HEK293 (cell line): ENCODE data around the gene LYSMD2.
A peak's percentile ranks its signal among the peaks of the same experiment; 100 is the strongest.

Experiments
- OSR2 ChIP-seq: fragments of 450-650 bp; formaldehyde crosslinking; IDR thresholded peaks from 2 replicates; pipeline ENCODE4 v1.5.1; 2016; ENCODE audit warnings: missing biosample characterization, missing genetic modification characterization
- YY1 ChIP-seq: fragments of 450-650 bp; formaldehyde crosslinking; IDR thresholded peaks from 2 replicates; pipeline ENCODE4 v1.5.1; 2018; ENCODE audit warnings: missing biosample characterization, missing genetic modification characterization
- ZBTB8A ChIP-seq: fragments of 450-650 bp; formaldehyde crosslinking; IDR thresholded peaks from 2 replicates; pipeline ENCODE4 v1.5.1; 2016; ENCODE audit warnings: missing biosample characterization, missing genetic modification characterization
- ZEB2 ChIP-seq: fragments of 450-650 bp; formaldehyde crosslinking; IDR thresholded peaks from 2 replicates; pipeline ENCODE4 v1.5.1; 2016; ENCODE audit warnings: missing biosample characterization, missing genetic modification characterization
- ZNF10 ChIP-seq: fragments of 450-650 bp; formaldehyde crosslinking; IDR thresholded peaks from 2 replicates; pipeline ENCODE4 v1.5.1; 2017; ENCODE audit warnings: missing biosample characterization, missing genetic modification characterization
- ZNF146 ChIP-seq: fragments of 450-650 bp; formaldehyde crosslinking; IDR thresholded peaks from 2 replicates; pipeline ENCODE4 v1.5.1; 2016; ENCODE audit warnings: missing biosample characterization, missing genetic modification characterization
- ZNF2 ChIP-seq: fragments of 450-650 bp; formaldehyde crosslinking; IDR thresholded peaks from 2 replicates; pipeline ENCODE4 v1.5.1; 2016; ENCODE audit warnings: missing biosample characterization, missing genetic modification characterization
- ZNF292 ChIP-seq: fragments of 450-650 bp; formaldehyde crosslinking; IDR thresholded peaks from 2 replicates; pipeline ENCODE4 v1.5.1; 2016; ENCODE audit warnings: low read depth, missing biosample characterization, missing genetic modification characterization, borderline replicate concordance
- ZNF311 ChIP-seq: fragments of 450-650 bp; formaldehyde crosslinking; IDR thresholded peaks from 2 replicates; pipeline ENCODE4 v1.5.1; 2017; ENCODE audit warnings: missing biosample characterization, missing genetic modification characterization, borderline replicate concordance
- ZNF660 ChIP-seq: fragments of 450-650 bp; IDR thresholded peaks from 2 replicates; pipeline ENCODE4 v1.5.1; 2018; ENCODE audit warnings: missing biosample characterization, mild to moderate bottlenecking, missing genetic modification characterization
- ZNF664 ChIP-seq: fragments of 450-650 bp; formaldehyde crosslinking; IDR thresholded peaks from 2 replicates; pipeline ENCODE4 v1.5.1; 2016; ENCODE audit warnings: missing biosample characterization, missing genetic modification characterization
- ZSCAN16 ChIP-seq: fragments of 450-650 bp; formaldehyde crosslinking; IDR thresholded peaks from 2 replicates; pipeline ENCODE4 v1.5.1; 2016; ENCODE audit warnings: missing biosample characterization, missing genetic modification characterization
- TF ChIP-seq, protein P1 (sequence below): fragments of 450-650 bp; formaldehyde crosslinking; conservative IDR thresholded peaks from 2 replicates; pipeline ENCODE4 v1.5.1; 2016; ENCODE audit warnings: low read depth, missing biosample characterization, missing genetic modification characterization
- TF ChIP-seq, protein P2 (sequence below): fragments of 450-650 bp; formaldehyde crosslinking; IDR thresholded peaks from 2 replicates; pipeline ENCODE4 v1.5.1; 2016; ENCODE audit warnings: missing biosample characterization, missing genetic modification characterization
- TF ChIP-seq, protein P3 (sequence below): fragments of 450-650 bp; formaldehyde crosslinking; IDR thresholded peaks from 2 replicates; pipeline ENCODE4 v1.5.1; 2016; ENCODE audit warnings: missing biosample characterization, missing genetic modification characterization

Gene LYSMD2

DNA sequence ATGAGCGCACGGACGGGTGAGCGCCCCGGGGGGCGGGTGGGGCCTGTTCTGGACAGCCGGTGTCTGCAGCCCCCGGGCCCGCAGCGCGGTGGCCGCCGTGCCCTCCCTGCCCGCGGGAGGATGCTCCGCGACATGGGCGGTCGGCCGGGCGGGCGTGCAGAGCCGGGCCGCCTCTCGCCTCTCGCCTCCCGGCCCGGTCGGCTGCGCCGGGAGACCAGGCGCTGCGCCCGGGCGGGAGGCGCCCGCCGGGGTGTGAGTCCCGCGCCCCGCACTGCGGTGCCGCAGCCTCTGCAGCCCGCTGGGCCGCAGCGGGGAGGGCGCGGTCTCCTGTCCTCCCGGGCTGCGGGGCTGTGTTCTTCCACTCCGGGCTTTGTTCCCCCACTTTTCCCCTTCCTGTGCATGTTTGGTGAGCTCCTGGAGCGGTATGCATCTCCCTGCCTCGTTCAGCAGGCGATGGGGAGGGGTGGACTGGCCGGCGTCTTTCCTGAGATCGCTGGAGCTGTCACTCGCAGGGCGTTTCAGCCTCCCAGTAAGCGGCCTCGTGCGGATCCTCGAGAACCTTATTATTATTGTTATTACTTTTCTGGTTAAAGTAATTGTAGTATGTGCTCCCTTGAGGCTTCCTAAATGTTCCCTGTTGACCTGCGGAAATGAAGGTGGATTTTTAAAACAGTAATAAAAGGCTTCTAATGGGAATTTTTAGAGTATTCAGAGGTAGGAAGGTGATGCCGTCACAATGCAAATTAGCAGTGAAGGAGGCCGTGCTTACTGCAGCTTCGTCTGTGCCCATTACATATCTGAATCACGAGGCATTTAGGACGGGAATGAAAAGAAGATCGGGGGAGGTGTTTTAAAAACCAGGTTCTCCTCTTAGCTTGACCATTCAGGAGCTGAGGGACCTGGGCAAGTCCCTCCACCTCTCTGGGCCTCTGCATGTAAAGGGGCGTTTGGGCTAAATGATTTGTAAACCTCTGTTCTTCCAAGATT lies 14.5 kb upstream of the LYSMD2 start (continued):
- TF ChIP-seq, protein P1, sequence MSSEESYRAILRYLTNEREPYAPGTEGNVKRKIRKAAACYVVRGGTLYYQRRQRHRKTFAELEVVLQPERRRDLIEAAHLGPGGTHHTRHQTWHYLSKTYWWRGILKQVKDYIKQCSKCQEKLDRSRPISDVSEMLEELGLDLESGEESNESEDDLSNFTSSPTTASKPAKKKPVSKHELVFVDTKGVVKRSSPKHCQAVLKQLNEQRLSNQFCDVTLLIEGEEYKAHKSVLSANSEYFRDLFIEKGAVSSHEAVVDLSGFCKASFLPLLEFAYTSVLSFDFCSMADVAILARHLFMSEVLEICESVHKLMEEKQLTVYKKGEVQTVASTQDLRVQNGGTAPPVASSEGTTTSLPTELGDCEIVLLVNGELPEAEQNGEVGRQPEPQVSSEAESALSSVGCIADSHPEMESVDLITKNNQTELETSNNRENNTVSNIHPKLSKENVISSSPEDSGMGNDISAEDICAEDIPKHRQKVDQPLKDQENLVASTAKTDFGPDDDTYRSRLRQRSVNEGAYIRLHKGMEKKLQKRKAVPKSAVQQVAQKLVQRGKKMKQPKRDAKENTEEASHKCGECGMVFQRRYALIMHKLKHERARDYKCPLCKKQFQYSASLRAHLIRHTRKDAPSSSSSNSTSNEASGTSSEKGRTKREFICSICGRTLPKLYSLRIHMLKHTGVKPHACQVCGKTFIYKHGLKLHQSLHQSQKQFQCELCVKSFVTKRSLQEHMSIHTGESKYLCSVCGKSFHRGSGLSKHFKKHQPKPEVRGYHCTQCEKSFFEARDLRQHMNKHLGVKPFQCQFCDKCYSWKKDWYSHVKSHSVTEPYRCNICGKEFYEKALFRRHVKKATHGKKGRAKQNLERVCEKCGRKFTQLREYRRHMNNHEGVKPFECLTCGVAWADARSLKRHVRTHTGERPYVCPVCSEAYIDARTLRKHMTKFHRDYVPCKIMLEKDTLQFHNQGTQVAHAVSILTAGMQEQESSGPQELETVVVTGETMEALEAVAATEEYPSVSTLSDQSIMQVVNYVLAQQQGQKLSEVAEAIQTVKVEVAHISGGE (tag by site-specific recombination): peak; percentile 49; the same call in 1 of the 2 replicates
- TF ChIP-seq OSR2: no peak
- TF ChIP-seq ZNF292 (tag by site-specific recombination): no peak
- TF ChIP-seq, protein P2, sequence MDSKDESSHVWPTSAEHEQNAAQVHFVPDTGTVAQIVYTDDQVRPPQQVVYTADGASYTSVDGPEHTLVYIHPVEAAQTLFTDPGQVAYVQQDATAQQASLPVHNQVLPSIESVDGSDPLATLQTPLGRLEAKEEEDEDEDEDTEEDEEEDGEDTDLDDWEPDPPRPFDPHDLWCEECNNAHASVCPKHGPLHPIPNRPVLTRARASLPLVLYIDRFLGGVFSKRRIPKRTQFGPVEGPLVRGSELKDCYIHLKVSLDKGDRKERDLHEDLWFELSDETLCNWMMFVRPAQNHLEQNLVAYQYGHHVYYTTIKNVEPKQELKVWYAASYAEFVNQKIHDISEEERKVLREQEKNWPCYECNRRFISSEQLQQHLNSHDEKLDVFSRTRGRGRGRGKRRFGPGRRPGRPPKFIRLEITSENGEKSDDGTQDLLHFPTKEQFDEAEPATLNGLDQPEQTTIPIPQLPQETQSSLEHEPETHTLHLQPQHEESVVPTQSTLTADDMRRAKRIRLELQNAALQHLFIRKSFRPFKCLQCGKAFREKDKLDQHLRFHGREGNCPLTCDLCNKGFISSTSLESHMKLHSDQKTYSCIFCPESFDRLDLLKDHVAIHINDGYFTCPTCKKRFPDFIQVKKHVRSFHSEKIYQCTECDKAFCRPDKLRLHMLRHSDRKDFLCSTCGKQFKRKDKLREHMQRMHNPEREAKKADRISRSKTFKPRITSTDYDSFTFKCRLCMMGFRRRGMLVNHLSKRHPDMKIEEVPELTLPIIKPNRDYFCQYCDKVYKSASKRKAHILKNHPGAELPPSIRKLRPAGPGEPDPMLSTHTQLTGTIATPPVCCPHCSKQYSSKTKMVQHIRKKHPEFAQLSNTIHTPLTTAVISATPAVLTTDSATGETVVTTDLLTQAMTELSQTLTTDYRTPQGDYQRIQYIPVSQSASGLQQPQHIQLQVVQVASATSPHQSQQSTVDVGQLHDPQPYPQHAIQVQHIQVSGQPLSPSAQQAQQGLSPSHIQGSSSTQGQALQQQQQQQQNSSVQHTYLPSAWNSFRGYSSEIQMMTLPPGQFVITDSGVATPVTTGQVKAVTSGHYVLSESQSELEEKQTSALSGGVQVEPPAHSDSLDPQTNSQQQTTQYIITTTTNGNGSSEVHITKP: peak; percentile 37
- peak; percentile 51; the same call in 1 of the 2 replicates for TF ChIP-seq ZNF10 (tag by site-specific recombination)
- no peak for TF ChIP-seq ZNF311
- TF ChIP-seq ZNF146 (tag by site-specific recombination): no peak
- TF ChIP-seq, protein P3, sequence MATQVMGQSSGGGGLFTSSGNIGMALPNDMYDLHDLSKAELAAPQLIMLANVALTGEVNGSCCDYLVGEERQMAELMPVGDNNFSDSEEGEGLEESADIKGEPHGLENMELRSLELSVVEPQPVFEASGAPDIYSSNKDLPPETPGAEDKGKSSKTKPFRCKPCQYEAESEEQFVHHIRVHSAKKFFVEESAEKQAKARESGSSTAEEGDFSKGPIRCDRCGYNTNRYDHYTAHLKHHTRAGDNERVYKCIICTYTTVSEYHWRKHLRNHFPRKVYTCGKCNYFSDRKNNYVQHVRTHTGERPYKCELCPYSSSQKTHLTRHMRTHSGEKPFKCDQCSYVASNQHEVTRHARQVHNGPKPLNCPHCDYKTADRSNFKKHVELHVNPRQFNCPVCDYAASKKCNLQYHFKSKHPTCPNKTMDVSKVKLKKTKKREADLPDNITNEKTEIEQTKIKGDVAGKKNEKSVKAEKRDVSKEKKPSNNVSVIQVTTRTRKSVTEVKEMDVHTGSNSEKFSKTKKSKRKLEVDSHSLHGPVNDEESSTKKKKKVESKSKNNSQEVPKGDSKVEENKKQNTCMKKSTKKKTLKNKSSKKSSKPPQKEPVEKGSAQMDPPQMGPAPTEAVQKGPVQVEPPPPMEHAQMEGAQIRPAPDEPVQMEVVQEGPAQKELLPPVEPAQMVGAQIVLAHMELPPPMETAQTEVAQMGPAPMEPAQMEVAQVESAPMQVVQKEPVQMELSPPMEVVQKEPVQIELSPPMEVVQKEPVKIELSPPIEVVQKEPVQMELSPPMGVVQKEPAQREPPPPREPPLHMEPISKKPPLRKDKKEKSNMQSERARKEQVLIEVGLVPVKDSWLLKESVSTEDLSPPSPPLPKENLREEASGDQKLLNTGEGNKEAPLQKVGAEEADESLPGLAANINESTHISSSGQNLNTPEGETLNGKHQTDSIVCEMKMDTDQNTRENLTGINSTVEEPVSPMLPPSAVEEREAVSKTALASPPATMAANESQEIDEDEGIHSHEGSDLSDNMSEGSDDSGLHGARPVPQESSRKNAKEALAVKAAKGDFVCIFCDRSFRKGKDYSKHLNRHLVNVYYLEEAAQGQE (tag by site-specific recombination): no peak
- TF ChIP-seq ZNF664: no peak
- TF ChIP-seq ZEB2 (tag by site-specific recombination): no peak
- no peak for TF ChIP-seq ZNF660
- TF ChIP-seq ZNF2 (tag by site-specific recombination): 0 out of 2 replicates have a peak, but pooled peaks have one; percentile 16
- TF ChIP-seq ZSCAN16: no peak
- no peak for TF ChIP-seq YY1
- TF ChIP-seq ZBTB8A: peak; percentile 91
